ENCODE results near the gene RCAN3.
A peak's percentile ranks its signal among the peaks of the same experiment; 100 is the strongest.

The RCAN3 gene

DNA sequence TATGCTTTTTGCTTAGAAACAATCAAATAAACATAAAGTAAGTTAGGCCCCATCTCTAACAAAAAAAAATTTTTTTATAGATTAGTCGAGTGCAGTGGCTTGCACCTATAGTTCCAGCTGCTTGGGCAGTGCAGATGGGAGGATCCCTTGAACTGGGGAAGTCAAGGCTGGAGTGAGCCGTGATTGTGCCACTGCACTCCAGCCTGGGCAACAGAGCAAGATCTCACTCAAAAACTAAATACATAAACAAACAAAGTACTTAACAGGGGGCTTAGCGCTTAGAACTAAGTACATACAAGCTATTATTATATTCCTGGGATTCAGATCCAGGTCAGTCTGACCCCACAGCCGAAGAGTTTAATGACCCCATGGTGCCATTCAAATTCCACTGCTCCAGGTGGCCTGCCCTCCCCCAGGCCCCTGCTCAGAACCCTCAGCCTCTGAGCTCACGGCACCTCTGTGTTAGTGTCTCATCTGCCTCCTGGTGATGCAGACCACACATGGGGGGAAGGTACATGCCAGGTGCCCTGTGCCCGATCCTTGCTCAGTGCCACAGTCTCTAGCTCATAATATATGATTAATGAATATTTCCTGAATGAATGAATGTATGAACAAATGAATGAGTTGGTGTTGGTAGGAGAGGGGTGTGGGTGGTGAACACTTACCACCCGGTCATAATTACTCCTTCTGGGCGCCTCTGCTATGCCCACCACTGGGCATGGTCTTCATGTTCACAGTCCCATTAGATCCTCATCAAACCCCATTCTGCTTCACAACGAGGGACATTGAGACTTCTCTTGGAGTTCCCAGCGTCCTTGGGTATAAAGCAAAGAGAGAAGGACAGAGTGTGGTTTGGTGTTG lies 67.9 kb downstream of the RCAN3 start:
- TF ChIP-seq TCF12 (IDR thresholded peaks at IDR 0.05; ENCODE audit: low read depth) (0 out of 2 replicates have a peak, but pooled peaks have one; percentile 34), TEAD4 (IDR thresholded peaks at IDR 0.05) (no peak)

DNA sequence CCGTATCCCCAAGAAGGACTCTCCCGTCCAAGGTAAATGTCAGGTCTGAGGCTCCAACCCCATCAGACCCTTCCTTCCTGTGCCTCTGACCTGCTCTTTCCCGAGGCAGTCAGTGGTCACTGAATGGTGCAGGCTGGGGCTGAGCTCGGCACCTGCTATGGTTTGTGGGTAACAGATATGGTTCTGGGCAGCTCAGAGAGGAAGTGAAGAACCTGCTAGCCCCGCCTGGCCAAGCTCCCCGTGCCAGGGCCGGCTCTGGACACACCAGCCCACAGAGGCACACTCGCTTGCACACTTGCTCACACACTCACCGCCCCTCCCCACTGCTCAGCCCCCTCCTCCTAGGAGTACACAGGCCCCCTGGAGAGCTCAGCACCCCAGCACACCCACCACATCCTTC lies 69.7 kb downstream of the RCAN3 start:
- TF ChIP-seq, protein P1, sequence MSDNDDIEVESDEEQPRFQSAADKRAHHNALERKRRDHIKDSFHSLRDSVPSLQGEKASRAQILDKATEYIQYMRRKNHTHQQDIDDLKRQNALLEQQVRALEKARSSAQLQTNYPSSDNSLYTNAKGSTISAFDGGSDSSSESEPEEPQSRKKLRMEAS (IDR thresholded peaks at IDR 0.05), result no peak
- TF ChIP-seq TEAD4 (IDR thresholded peaks at IDR 0.05) (no peak), EP300 (IDR thresholded peaks at IDR 0.05; ENCODE audit: borderline replicate concordance) (no peak), TCF12 (IDR thresholded peaks at IDR 0.05; ENCODE audit: low read depth) (no peak), TAF1 (IDR thresholded peaks at IDR 0.05; ENCODE audit: low read depth) (no peak), RAD21 (IDR thresholded peaks at IDR 0.05; ENCODE audit: low read depth) (no peak), ZBTB7A (IDR thresholded peaks at IDR 0.05; ENCODE audit: low read depth) (no peak), EGR1 (IDR thresholded peaks at IDR 0.05) (no peak), YY1 (IDR thresholded peaks at IDR 0.05; ENCODE audit: low read depth) (no peak), FOXM1 (IDR thresholded peaks at IDR 0.05; ENCODE audit: borderline replicate concordance, low read depth) (no peak), CREB1 (IDR thresholded peaks at IDR 0.05; ENCODE audit: low read depth) (no peak), NFIC (IDR thresholded peaks at IDR 0.05) (no peak), CEBPB (IDR thresholded peaks at IDR 0.05) (no peak)
- TF ChIP-seq, protein P2, sequence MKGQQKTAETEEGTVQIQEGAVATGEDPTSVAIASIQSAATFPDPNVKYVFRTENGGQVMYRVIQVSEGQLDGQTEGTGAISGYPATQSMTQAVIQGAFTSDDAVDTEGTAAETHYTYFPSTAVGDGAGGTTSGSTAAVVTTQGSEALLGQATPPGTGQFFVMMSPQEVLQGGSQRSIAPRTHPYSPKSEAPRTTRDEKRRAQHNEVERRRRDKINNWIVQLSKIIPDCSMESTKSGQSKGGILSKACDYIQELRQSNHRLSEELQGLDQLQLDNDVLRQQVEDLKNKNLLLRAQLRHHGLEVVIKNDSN (IDR thresholded peaks at IDR 0.05), result no peak
- TF ChIP-seq, protein P3, sequence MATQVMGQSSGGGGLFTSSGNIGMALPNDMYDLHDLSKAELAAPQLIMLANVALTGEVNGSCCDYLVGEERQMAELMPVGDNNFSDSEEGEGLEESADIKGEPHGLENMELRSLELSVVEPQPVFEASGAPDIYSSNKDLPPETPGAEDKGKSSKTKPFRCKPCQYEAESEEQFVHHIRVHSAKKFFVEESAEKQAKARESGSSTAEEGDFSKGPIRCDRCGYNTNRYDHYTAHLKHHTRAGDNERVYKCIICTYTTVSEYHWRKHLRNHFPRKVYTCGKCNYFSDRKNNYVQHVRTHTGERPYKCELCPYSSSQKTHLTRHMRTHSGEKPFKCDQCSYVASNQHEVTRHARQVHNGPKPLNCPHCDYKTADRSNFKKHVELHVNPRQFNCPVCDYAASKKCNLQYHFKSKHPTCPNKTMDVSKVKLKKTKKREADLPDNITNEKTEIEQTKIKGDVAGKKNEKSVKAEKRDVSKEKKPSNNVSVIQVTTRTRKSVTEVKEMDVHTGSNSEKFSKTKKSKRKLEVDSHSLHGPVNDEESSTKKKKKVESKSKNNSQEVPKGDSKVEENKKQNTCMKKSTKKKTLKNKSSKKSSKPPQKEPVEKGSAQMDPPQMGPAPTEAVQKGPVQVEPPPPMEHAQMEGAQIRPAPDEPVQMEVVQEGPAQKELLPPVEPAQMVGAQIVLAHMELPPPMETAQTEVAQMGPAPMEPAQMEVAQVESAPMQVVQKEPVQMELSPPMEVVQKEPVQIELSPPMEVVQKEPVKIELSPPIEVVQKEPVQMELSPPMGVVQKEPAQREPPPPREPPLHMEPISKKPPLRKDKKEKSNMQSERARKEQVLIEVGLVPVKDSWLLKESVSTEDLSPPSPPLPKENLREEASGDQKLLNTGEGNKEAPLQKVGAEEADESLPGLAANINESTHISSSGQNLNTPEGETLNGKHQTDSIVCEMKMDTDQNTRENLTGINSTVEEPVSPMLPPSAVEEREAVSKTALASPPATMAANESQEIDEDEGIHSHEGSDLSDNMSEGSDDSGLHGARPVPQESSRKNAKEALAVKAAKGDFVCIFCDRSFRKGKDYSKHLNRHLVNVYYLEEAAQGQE (IDR thresholded peaks at IDR 0.05; ENCODE audit: low read depth), result no peak

DNA sequence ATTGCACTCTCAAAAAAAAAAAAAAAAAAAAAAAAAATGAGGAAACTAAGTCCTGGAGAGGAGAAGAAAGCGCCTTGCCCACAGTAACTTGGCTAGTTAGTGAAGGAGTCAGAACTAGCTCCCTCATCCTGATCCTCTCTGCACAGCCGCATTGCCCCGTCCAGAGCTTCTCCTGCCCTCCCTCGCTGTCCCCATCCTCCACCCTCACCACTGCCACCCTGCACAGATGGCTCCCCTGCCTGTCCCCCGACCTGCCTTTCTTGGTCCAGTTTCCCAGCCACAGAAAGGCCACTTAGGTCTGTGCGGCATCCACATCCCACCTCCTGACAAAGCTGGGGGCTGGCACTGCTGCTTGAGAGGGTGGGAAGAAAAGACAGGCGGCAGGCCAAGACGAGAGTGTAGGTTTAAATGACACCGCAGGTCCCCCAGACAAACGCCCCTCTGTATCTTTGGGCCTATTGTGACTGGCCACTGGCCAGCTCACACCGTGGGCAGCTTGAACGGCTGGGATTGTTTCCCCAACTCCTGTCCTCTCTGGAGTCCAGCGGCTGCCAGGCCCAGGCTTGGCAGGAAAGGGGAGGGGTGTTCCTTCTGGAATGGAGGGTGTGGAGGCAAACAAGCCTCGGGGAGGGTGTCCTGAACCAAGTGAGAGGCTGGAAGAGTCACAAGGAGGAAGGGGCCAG lies 73.4 kb downstream of the RCAN3 start:
- TF ChIP-seq, protein P1 (IDR thresholded peaks at IDR 0.05), result no peak
- TF ChIP-seq EGR1 (IDR thresholded peaks at IDR 0.05), result no peak
- no peak for TF ChIP-seq CREB1 (IDR thresholded peaks at IDR 0.05; ENCODE audit: low read depth)
- no peak for TF ChIP-seq EP300 (IDR thresholded peaks at IDR 0.05; ENCODE audit: borderline replicate concordance)
- TF ChIP-seq ZBTB7A (IDR thresholded peaks at IDR 0.05; ENCODE audit: low read depth), result no peak
- no peak for TF ChIP-seq RAD21 (IDR thresholded peaks at IDR 0.05; ENCODE audit: low read depth)
- TF ChIP-seq NFIC (IDR thresholded peaks at IDR 0.05), result no peak
- no peak for TF ChIP-seq TEAD4 (IDR thresholded peaks at IDR 0.05)
- TF ChIP-seq, protein P2 (IDR thresholded peaks at IDR 0.05), result no peak
- no peak for TF ChIP-seq TAF1 (IDR thresholded peaks at IDR 0.05; ENCODE audit: low read depth)
- no peak for TF ChIP-seq CEBPB (IDR thresholded peaks at IDR 0.05)
- TF ChIP-seq TCF12 (IDR thresholded peaks at IDR 0.05; ENCODE audit: low read depth), result no peak

DNA sequence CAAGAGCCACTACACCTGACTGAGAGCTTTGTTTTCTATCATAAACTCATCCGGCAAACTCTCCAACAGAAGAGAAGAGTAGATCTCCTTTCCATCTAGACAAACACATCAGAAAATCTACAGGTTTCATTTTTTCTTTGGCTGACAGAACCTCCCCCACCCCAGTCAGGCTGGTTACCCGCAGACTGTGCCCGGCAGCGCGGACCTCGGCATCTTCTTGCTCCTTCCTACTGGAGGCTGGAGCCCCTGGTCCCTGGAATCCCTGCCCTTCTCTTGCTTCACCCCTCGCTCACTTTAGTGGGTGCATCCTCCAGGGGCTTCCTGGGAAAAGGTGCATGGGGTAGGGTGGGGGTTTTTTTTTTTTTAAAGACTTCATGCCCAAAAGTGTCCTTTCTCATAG lies 76.2 kb downstream of the RCAN3 start:
- no peak for TF ChIP-seq FOXM1 (IDR thresholded peaks at IDR 0.05; ENCODE audit: borderline replicate concordance, low read depth)
- no peak for TF ChIP-seq EGR1 (IDR thresholded peaks at IDR 0.05)
- no peak for TF ChIP-seq TAF1 (IDR thresholded peaks at IDR 0.05; ENCODE audit: low read depth)
- TF ChIP-seq YY1 (IDR thresholded peaks at IDR 0.05; ENCODE audit: low read depth), result no peak
- TF ChIP-seq CREB1 (IDR thresholded peaks at IDR 0.05; ENCODE audit: low read depth), result no peak
- TF ChIP-seq, protein P2 (IDR thresholded peaks at IDR 0.05), result no peak
- TF ChIP-seq, protein P1 (IDR thresholded peaks at IDR 0.05), result no peak
- no peak for TF ChIP-seq TCF12 (IDR thresholded peaks at IDR 0.05; ENCODE audit: low read depth)
- TF ChIP-seq RAD21 (IDR thresholded peaks at IDR 0.05; ENCODE audit: low read depth), result no peak
- no peak for TF ChIP-seq NFIC (IDR thresholded peaks at IDR 0.05)
- TF ChIP-seq ZBTB7A (IDR thresholded peaks at IDR 0.05; ENCODE audit: low read depth), result no peak
- no peak for TF ChIP-seq TEAD4 (IDR thresholded peaks at IDR 0.05)
- TF ChIP-seq CEBPB (IDR thresholded peaks at IDR 0.05), result no peak
- TF ChIP-seq, protein P3 (IDR thresholded peaks at IDR 0.05; ENCODE audit: low read depth), result no peak
- TF ChIP-seq EP300 (IDR thresholded peaks at IDR 0.05; ENCODE audit: borderline replicate concordance), result no peak

Measured in Ishikawa (cell line).